Activated CD4-positive, alpha-beta T cell treated with anti-CD3 and anti-CD28 coated beads for 36 hours (primary cell): ENCODE data around the gene MTHFSD. TPM values are rescaled to one million over a fixed set of nuclear protein-coding genes. Genes with fewer than 3 reads are reported as not detected.

ENCODE experiments used
- ATAC-seq: fragments of 200-7000 bp; cut with Tn5 transposase; one replicate; pipeline ENCODE4 v1.10.0; 2021; ENCODE audit warnings: mild to moderate bottlenecking, moderate library complexity
- CTCF ChIA-PET: fragments of 350-600 bp; sonication (Branson Sonifier 250); formaldehyde crosslinking; loops from one replicate; lab custom pipeline; 2021; ENCODE audit warnings: antibody characterized with exemption; lab: Charles Lee
- POLR2A ChIA-PET: fragments of 350-600 bp; sonication (Branson Sonifier 250); formaldehyde crosslinking; loops from one replicate; lab custom pipeline; 2021; ENCODE audit warnings: antibody characterized with exemption, inconsistent platforms; lab: Charles Lee
- DNase-seq: peaks from one replicate; pipeline ENCODE4 v3.0.0-alpha.2; 2020
- H3K27ac Mint-ChIP-seq: one replicate; pipeline ENCODE4 v1.8.0; 2021; ENCODE audit warnings: mixed read lengths
- H3K27me3 Mint-ChIP-seq: one replicate; pipeline ENCODE4 v1.8.0; 2021; ENCODE audit warnings: mixed read lengths
- H3K36me3 Mint-ChIP-seq: one replicate; pipeline ENCODE4 v1.8.0; 2021; ENCODE audit warnings: low read depth, mixed read lengths
- H3K4me1 Mint-ChIP-seq: one replicate; pipeline ENCODE4 v1.8.0; 2021; ENCODE audit warnings: mixed read lengths
- H3K4me3 Mint-ChIP-seq: one replicate; pipeline ENCODE4 v1.8.0; 2021; ENCODE audit warnings: mild to moderate bottlenecking, moderate library complexity, mixed read lengths
- H3K9me3 Mint-ChIP-seq: one replicate; pipeline ENCODE4 v1.8.0; 2021; ENCODE audit warnings: low read depth, mixed read lengths
- intact Hi-C, 2 experiments: fragments of 100-400 bp; cut with DNase I in 1 of 2; cut with micrococcal nuclease in 1 of 2; formaldehyde crosslinking; loops; one replicate each; pipeline versions ENCODE4 v1.14.2 to v1.15.1; 2022 to 2024; cut with DNase I, micrococcal nuclease
- total RNA-seq, 2 experiments: library from RNA; stranded (reverse); gene quantifications; one replicate each; pipeline ENCODE4 v1.2.3, GENCODE V29; 2021

MTHFSD gene, protein sequence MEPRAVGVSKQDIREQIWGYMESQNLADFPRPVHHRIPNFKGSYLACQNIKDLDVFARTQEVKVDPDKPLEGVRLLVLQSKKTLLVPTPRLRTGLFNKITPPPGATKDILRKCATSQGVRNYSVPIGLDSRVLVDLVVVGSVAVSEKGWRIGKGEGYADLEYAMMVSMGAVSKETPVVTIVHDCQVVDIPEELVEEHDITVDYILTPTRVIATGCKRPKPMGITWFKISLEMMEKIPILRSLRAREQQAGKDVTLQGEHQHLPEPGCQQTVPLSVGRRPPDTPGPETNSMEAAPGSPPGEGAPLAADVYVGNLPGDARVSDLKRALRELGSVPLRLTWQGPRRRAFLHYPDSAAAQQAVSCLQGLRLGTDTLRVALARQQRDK
- total RNA-seq: 10 to 100 TPM; 21.2 to 22.1 TPM

DNA sequence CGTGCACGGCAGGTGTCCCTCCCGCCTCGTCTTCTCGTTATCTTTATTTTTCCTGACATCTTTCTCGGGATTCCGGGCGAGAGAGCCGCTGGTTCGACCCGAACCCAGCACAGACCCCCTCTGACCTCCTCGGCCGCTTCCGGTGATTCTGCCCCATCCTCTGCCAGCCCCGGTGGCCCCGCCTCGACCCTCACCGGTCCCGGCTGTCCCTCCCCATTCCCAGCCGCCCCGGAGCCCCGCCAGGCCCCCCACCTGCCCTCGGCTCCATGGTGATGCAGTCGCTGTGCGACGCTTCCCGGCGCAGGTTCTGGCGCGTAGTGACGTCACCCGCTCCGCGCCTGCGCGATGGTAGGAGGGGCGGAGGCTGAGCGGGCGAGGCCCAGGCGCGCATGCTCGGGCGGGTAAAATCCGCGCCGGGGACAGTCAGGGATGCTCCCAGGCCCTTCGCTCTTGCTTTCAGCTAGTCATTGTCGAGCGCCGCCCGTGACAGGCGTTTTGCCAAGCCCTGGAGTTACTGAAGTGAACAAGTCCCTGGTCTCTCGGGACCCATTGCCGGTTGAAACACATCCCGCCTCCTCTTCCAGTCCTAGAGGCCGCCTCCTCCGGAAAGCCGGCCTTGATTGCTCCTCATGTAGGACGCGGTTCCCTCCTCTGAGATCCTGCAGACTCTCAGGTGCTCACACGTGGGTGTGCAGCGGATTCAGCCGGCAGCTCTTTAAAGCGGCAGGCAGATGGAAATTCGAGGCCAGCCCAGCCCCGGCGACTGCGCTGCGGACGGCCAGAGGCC lies at the start of gene MTHFSD:
TSS of gene MTHFSD (minus strand) at position 319 of the 787 bp plus-strand sequence. CDS start at position 268, 51 bp downstream.
- intact Hi-C loops: loop anchor here in 1 of 2 experiments (1.0 to 10.0 kb wide), 8 partner anchors 670 to 1530 kb away; partner anchors contain the start of genes C16orf95, COX4I1, EMC8 and FBXO31
- Mint-ChIP-seq H3K4me1 (peaks cover 13% of the 10 kb centered on the region), H3K27me3 (peaks cover 6% of the 10 kb centered on the region), H3K9me3 (no peaks in the 10 kb centered on the region), H3K4me3 (peak within 1 kb of the TSS; percentile 77), H3K36me3 (peaks cover 16% of the 10 kb centered on the region), H3K27ac (peak within 1 kb of the TSS; percentile 93)
- CTCF ChIA-PET: interaction anchor here (0.7 to 1.9 kb wide), 3 partner anchors 9 to 411 kb away, joined by 3 to 9 read pairs (median 7); no protein-coding TSS in a partner anchor
- POLR2A ChIA-PET: interaction anchor here (0.6 kb wide), 1 partner anchor 109 kb away, joined by 3 read pairs; no protein-coding TSS in a partner anchor
- peak; percentile 97 for DNase-seq
- peak; percentile 95 for ATAC-seq

DNA sequence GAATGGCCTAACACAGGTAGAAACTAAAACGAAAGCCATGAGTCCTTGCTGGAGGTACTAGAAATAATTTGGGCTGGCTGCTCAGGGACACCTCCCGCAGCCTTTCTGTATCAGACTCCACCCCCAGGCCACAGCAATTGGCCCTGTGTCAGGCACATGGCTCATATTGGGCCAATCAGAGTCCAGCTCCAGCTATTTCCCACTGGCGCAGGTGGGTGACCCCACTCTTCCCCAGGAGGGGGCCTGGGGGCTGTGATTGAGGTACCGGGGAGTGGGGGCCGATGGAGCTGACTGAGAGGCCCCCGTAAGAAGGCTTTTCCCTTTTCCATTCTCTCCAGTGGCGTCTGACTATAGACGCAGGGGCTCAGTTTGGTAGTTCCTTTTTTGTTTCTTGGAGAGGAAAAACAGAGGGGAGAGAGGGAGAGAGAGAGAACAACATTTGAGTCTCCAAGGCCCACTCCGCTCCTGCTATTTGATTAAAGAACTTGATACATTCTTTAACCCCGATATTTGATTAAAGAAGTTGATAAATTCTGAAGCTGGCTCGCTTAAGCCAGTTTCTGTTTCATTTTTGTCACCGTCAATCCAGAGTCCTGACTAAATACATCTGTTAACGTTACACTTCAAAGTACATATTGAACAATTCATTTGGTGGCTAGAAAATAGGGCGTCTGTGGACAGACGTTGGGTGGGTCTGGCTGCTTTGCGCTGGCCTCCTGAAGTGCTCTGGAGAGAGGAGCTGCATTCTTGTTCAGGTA lies 49.6 kb upstream of the MTHFSD start:
- H3K36me3 Mint-ChIP-seq: no peaks in the 10 kb centered on the region
- peaks cover 2% of the 10 kb centered on the region for H3K9me3 Mint-ChIP-seq
- ChIA-PET CTCF (interaction anchor here (0.6 kb wide), 1 partner anchor 40 kb away, joined by 3 read pairs; no protein-coding TSS in a partner anchor), POLR2A (interaction anchor here (0.8 kb wide), 1 partner anchor 280 kb away, joined by 3 read pairs; no protein-coding TSS in a partner anchor)
- DNase-seq (peak; percentile 43), ATAC-seq (peak; percentile 88)
- intact Hi-C loops: no loop called here
- peaks cover 7% of the 10 kb centered on the region for H3K4me1 Mint-ChIP-seq
- H3K4me3 Mint-ChIP-seq: peak overlapping the region; percentile 62
- no peak overlapping the region for H3K27ac Mint-ChIP-seq
- peaks cover 22% of the 10 kb centered on the region for H3K27me3 Mint-ChIP-seq

DNA sequence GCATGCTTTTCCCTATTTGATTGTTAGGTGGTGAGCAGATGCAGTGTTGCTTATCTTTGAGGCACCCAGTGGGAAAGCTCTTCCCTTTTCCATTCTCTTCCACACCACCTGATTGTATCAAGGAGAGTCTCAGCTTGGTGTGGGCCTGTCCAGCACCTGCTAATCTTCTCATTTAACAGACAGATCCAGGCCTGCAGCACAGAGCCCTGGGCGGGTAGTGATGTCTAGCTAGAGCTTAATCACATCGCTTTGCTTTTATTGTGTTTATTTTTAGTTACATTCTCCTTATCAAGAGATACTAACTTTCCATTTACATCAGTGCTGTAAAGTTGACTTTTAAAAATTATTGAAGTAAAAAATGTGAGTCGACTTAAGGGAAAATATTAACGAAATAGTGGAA lies 47.5 kb upstream of the MTHFSD start:
- POLR2A ChIA-PET: no interaction called here
- no peak for ATAC-seq
- peaks cover 7% of the 10 kb centered on the region for H3K4me1 Mint-ChIP-seq
- no peak for DNase-seq
- no peak overlapping the region for H3K4me3 Mint-ChIP-seq
- peaks cover 2% of the 10 kb centered on the region for H3K9me3 Mint-ChIP-seq
- intact Hi-C loops: no loop called here
- H3K27me3 Mint-ChIP-seq: peaks cover 30% of the 10 kb centered on the region
- CTCF ChIA-PET: no interaction called here
- H3K36me3 Mint-ChIP-seq: no peaks in the 10 kb centered on the region
- H3K27ac Mint-ChIP-seq: no peak overlapping the region

DNA sequence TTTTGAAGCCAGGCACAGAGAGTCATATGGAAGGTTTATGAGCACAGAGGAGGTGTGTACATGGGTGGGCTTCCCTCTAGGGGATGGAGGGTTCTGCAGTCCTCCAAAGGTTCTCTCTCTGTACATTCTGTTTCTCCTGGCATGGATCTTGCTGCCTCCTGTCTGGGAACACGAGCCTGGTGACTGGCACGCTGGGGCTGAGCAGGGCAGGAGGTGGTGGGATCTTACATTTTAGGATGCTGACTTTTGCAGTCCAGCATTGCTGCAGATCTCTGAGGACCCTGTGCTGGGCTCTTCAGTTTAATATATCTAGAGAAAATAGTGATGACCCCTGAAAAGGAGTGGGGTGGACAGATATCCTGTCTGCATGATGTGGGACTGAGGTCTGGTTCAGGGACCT lies 46.3 kb upstream of the MTHFSD start:
- intact Hi-C loops: no loop called here
- peaks cover 7% of the 10 kb centered on the region for H3K4me1 Mint-ChIP-seq
- DNase-seq (no peak), ATAC-seq (no peak)
- no peak overlapping the region for H3K4me3 Mint-ChIP-seq
- CTCF ChIA-PET: no interaction called here
- H3K9me3 Mint-ChIP-seq: peaks cover 2% of the 10 kb centered on the region
- H3K27ac Mint-ChIP-seq: no peak overlapping the region
- H3K27me3 Mint-ChIP-seq: peaks cover 27% of the 10 kb centered on the region
- POLR2A ChIA-PET: no interaction called here
- no peaks in the 10 kb centered on the region for H3K36me3 Mint-ChIP-seq

DNA sequence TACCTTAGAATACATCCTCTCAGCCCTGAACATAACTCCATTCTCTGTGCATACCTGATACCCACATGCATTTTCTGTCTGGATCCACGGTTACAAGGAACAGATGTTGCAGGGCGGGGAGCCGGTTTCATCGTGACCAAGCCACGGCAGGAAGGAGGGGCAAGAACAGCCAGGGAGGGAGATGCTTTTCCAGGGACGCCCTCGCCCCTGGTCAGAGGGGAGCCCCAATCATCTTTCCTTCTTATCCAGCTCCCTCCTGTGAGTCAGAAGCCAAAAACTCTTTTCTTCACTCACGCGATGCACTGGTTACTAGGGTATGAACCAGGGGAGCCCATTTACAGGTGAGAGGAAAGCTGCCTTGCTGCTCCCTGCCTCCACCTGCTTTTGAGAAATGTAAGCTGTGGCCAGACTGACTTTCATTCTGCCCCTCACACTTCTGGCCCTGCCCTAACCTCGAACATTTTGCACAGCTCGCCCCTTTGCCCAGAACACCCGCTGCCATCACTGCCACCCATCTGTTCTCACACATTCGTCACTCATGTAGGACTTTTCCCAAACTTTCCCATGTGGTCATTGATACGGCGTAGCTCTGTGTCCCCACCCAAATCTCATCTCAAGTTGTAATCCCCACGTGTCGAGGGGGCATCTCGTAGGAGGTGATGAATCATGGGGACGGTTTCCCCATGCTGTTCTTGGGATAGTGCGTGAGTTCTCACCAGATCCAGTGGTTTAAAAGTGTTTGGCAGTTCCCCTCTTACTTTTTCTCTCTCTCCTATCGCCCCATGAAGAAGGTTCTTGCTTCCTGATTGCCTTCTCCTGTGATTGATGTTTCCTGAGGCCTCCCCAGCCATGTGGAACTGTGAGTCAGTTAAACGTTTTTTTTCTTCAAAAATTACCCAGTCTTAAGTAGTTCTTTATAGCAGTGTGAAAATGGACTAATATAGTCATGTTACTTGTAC lies 43.9 kb upstream of the MTHFSD start:
- H3K27ac Mint-ChIP-seq: no peak overlapping the region
- DNase-seq (no peak), ATAC-seq (no peak)
- no peak overlapping the region for H3K4me3 Mint-ChIP-seq
- intact Hi-C loops: no loop called here
- no peaks in the 10 kb centered on the region for H3K4me1 Mint-ChIP-seq
- H3K9me3 Mint-ChIP-seq: peaks cover under 1% of the 10 kb centered on the region
- no peaks in the 10 kb centered on the region for H3K36me3 Mint-ChIP-seq
- H3K27me3 Mint-ChIP-seq: peaks cover 28% of the 10 kb centered on the region
- CTCF ChIA-PET: no interaction called here
- POLR2A ChIA-PET: no interaction called here

DNA sequence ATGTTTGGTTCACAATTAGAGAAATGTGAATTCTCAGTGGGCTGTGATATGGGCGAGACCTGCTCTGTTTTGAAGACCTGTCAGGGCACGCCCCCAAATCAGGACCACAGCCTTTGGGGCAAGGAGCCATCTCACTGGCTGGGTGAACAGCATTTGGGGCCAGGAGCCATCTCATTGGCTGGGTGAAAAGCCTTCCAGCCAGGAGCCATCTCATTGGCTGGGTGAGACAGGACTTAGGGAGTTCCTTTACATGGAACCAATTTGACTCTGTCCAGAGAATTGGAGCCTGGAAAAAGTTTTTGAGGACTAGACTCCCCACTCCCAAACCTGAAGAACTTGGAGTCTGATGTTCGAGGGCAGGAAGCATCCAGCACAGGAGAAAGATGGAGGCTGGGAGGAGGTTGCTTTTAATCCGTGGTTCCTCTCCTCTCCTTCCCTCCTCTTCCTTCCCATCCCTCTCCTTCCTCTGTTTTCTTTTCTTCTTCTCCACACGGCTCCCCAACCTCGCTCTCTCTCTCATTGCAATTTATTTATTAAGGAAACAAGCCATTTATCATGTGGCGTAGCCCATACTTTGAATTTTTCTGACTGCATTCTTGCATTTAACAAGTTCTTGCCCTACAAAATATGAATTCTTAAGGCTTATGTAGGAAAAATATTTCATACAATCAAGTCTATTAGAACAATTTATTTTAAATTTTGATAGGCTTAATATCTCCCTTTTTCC lies 43.0 kb upstream of the MTHFSD start:
- Mint-ChIP-seq H3K36me3 (no peaks in the 10 kb centered on the region), H3K4me1 (peaks cover 6% of the 10 kb centered on the region), H3K27me3 (peaks cover 36% of the 10 kb centered on the region), H3K9me3 (no peaks in the 10 kb centered on the region), H3K27ac (no peak overlapping the region), H3K4me3 (no peak overlapping the region)
- ATAC-seq: no peak
- ChIA-PET CTCF (no interaction called here), POLR2A (interaction anchor here (0.7 kb wide), 1 partner anchor 255 kb away, joined by 3 read pairs; no protein-coding TSS in a partner anchor)
- intact Hi-C loops: no loop called here
- DNase-seq: no peak

DNA sequence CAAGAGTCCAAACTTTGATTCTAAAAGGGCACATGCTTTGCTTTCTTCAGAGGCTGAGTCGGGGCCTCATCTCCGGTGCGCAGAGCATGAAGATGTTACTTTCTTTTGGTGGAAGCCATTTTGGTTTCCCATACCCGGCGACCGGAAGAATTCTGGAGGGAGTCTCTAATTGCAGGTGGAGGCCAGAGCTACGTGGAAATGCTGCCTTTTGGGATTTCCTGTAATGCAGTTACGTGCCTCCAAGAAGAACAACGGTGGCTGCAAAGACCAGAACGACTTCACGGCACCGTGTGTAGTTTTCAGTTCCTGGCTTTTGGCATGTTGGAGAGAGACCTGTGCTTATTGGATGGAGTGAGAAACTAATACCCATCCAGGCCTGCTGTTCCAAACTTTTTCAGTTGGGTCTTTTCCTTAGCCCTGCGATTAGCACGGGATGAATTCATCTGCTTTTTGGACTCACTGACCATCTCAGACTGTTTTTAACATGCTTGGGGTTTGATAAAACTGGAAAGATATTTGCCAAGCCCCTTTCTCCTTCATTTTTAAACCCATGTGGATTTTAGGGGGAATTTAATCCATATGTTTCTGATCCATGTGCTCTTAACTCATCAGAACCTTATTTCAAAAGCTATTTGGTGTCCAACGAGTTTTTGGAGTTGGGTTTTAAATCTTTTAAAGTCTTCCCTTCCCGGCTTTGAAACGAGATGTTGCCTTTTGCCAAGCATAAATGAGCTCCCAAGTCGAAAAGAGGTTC lies 42.3 kb upstream of the MTHFSD start:
- H3K36me3 Mint-ChIP-seq: no peaks in the 10 kb centered on the region
- no peak overlapping the region for H3K27ac Mint-ChIP-seq
- H3K27me3 Mint-ChIP-seq: peaks cover 36% of the 10 kb centered on the region
- CTCF ChIA-PET: no interaction called here
- H3K4me3 Mint-ChIP-seq: no peak overlapping the region
- H3K9me3 Mint-ChIP-seq: no peaks in the 10 kb centered on the region
- DNase-seq: no peak
- intact Hi-C loops: no loop called here
- no peak for ATAC-seq
- peaks cover 6% of the 10 kb centered on the region for H3K4me1 Mint-ChIP-seq
- POLR2A ChIA-PET: interaction anchor here (0.7 kb wide), 1 partner anchor 256 kb away, joined by 3 read pairs; no protein-coding TSS in a partner anchor

DNA sequence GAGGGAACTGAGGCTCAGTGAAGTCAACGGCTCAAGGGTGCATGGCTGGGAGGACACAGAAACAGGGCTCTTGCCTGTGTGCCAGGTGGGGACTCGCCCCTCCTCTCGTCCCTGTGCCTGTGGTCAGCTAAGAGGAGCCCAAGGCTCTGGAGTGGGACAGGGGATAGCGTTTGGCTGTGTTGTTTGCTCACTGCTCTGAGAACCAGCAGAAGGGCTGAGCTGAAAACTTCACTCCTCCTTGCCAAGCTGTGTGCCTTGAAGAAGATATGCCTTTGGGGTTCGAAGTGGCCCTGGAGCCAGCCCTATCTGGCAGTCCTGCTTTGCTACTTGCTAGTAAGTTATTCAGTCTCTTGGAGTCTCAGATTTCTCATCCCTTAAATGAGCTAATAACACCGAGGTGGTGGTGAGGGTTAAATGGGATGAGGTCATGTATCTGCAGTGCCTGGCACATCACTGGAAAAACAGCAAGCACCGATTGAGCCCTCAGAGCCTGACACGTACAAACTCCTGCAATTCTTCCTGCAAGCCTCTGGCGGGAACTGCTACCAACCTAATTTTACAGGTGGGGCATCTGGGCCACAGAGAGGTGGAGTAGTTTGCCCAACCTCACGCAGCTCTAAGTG lies 41.1 kb upstream of the MTHFSD start:
- ChIA-PET CTCF (interaction anchor here (0.7 kb wide), 1 partner anchor 278 kb away, joined by 4 read pairs; no protein-coding TSS in a partner anchor), POLR2A (no interaction called here)
- no peak overlapping the region for H3K27ac Mint-ChIP-seq
- no peaks in the 10 kb centered on the region for H3K9me3 Mint-ChIP-seq
- H3K27me3 Mint-ChIP-seq: peaks cover 40% of the 10 kb centered on the region
- ATAC-seq (no peak), DNase-seq (no peak)
- H3K36me3 Mint-ChIP-seq: no peaks in the 10 kb centered on the region
- no peak overlapping the region for H3K4me3 Mint-ChIP-seq
- intact Hi-C loops: no loop called here
- H3K4me1 Mint-ChIP-seq: peaks cover 6% of the 10 kb centered on the region

DNA sequence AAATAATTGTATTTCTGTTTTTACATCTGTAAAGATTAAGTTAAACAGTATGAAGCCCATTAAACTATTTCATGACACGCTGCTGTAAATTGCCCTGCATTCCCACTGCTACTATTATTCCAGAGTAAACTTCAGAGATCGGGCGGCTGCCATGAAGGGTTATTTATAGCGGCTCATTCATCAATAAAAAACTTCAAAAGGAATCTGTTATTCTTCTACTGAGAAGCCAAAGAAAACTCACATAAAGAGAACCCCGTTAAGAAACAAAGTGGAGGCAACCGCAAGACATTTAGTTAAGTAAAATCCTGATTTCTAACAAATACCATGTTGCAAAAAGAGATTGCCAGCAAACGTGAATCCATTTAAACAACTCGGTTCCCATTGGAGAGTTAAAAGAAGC lies 39.7 kb upstream of the MTHFSD start:
- peaks cover 36% of the 10 kb centered on the region for H3K27me3 Mint-ChIP-seq
- H3K36me3 Mint-ChIP-seq: no peaks in the 10 kb centered on the region
- H3K9me3 Mint-ChIP-seq: no peaks in the 10 kb centered on the region
- H3K27ac Mint-ChIP-seq: no peak overlapping the region
- ChIA-PET POLR2A (no interaction called here), CTCF (no interaction called here)
- ATAC-seq: no peak
- intact Hi-C loops: no loop called here
- peaks cover 6% of the 10 kb centered on the region for H3K4me1 Mint-ChIP-seq
- DNase-seq: no peak
- no peak overlapping the region for H3K4me3 Mint-ChIP-seq
